Vagina (tissue), 2 donors: ENCODE data around the gene GRAP. TPM values are rescaled to one million over a fixed set of nuclear protein-coding genes. Genes with fewer than 3 reads are reported as not detected.

ENCODE experiments used
- DNase-seq, 2 donors: peaks; one replicate each; pipeline ENCODE4 v3.0.0-alpha.2; 2017; ENCODE audit errors: extremely low spot score in 2 of 2
- H3K27ac ChIP-seq: fragments of 200-600 bp; sonication (generic); one replicate; pipeline ENCODE4 v1.5.1; 2019
- H3K27me3 ChIP-seq: fragments of 200-600 bp; sonication (generic); one replicate; pipeline ENCODE4 v1.5.1; 2019
- H3K36me3 ChIP-seq, 2 donors: fragments of 200-600 bp; sonication (generic); one replicate each; pipeline ENCODE4 v1.5.1; 2017 to 2019
- H3K4me1 ChIP-seq: fragments of 200-600 bp; sonication (generic); one replicate; pipeline ENCODE4 v1.5.1; 2019
- H3K4me3 ChIP-seq, 2 donors: fragments of 200-600 bp; sonication (generic); 1 replicate in 1 of 2; 2 replicates in 1 of 2; pipeline ENCODE4 v1.5.1; 2016 to 2019
- H3K9me3 ChIP-seq: fragments of 200-600 bp; sonication (generic); one replicate; pipeline ENCODE4 v1.5.1; 2019
- POLR2A ChIP-seq, 2 donors: fragments of 450-650 bp; IDR thresholded peaks; one replicate each; pipeline ENCODE4 v1.6.1; 2017; ENCODE audit warnings: antibody characterized with exemption in 2 of 2, mild to moderate bottlenecking in 2 of 2, moderate library complexity in 2 of 2
- POLR2AphosphoS5 ChIP-seq, 2 donors: sonication (generic); formaldehyde crosslinking; IDR thresholded peaks; one replicate each; pipeline ENCODE4 v1.9.0; 2017; ENCODE audit warnings: antibody characterized with exemption in 2 of 2, mild to moderate bottlenecking in 2 of 2, low read depth in 1 of 2; ENCODE audit not compliant: insufficient read depth in 1 of 2
- intact Hi-C: fragments of 100-400 bp; cut with DNase I; formaldehyde crosslinking; loops from one replicate; pipeline ENCODE4 v1.15.1; 2023
- total RNA-seq: library from RNA; depleted of rRNA; stranded (reverse); fragments of >200 nt; gene quantifications from one replicate; pipeline ENCODE4 v1.2.3, GENCODE V29; 2016
- TF ChIP-seq, protein P1 (sequence below), 3 experiments: fragments of 450-650 bp in 2 of 3; fragments of 200-600 bp in 1 of 3; sonication (generic) in 1 of 3; IDR thresholded peaks; one replicate each; pipeline ENCODE4 v1.5.1; 2017 to 2019; ENCODE audit warnings: antibody characterized with exemption in 3 of 3, mild to moderate bottlenecking in 2 of 3, moderate library complexity in 2 of 3

The GRAP gene
- total RNA-seq, 1 donor from 2014 or later = 5.2 TPM

DNA sequence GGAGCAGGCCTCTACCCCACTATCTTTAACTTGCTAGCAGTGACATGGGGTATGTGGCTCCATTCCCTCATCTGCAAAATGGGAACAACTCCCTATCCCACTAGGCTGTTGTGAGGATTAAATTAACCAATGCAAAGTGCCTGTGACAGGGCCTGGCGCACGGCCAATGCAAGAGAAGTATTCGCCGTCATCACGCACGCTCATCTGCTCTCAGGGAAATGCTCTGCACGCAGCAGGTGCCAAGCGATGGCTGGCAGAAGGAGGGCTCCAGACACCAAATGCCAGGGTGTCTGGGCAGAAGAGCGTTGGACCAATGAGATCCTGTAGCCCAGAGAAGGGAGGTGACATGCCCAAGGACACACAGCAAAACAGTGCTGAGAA lies 59.5 kb downstream of the GRAP start:
- intact Hi-C loops = no loop called here

DNA sequence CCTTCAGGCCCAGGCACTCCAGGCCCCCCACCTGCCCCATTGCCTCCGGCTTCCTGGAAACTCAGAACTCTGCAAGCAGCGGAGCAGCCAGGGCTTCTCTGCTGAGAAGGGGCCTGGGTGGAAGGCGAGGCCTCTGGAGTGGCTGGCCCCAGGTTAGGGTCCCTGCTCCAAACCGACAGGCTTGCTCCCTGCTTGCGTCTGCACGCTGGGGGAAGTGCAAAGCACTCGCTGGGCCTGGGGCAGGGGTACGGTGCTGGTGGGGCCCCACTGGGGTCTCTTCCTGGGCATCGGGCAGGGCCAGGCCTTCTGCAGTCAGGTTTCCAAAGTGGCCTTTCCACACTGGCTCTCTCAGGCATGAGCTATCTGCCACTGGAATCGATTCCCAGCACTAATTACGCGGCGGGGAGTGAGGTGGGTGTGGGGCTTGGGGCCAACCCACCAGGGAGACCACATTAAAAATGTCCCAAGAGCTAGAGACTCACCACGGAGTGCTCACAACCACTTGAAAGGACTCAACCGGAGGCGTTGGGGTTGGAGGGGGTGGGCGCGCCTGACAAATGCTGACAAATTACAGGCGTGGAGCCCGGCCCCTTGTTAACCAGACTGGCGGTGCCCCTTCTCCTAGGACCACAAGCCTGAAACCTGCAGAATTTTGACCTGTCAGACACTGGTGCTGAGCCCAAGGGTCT lies 60.1 kb downstream of the GRAP start:
- Histone ChIP-seq H3K4me3 (no peak overlapping the region), H3K27ac (no peak overlapping the region), H3K36me3 (no peaks in the 10 kb centered on the region), H3K9me3 (no peaks in the 10 kb centered on the region), H3K27me3 (no peaks in the 10 kb centered on the region), H3K4me1 (peaks cover 59% of the 10 kb centered on the region)
- no peak for DNase-seq
- intact Hi-C loops = no loop called here
- TF ChIP-seq, protein P1, sequence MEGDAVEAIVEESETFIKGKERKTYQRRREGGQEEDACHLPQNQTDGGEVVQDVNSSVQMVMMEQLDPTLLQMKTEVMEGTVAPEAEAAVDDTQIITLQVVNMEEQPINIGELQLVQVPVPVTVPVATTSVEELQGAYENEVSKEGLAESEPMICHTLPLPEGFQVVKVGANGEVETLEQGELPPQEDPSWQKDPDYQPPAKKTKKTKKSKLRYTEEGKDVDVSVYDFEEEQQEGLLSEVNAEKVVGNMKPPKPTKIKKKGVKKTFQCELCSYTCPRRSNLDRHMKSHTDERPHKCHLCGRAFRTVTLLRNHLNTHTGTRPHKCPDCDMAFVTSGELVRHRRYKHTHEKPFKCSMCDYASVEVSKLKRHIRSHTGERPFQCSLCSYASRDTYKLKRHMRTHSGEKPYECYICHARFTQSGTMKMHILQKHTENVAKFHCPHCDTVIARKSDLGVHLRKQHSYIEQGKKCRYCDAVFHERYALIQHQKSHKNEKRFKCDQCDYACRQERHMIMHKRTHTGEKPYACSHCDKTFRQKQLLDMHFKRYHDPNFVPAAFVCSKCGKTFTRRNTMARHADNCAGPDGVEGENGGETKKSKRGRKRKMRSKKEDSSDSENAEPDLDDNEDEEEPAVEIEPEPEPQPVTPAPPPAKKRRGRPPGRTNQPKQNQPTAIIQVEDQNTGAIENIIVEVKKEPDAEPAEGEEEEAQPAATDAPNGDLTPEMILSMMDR (IDR thresholded peaks at IDR 0.05) = no peak
- no peak for TF ChIP-seq POLR2AphosphoS5 (IDR thresholded peaks at IDR 0.05; ENCODE audit: insufficient read depth in 1 of 2, low read depth in 1 of 2)
- TF ChIP-seq POLR2A (IDR thresholded peaks at IDR 0.05) = no peak

More for the DNA sequence above, 59.5 kb downstream of the GRAP start:
- TF ChIP-seq POLR2A (IDR thresholded peaks at IDR 0.05) = no peak
- TF ChIP-seq, protein P1 (IDR thresholded peaks at IDR 0.05) = no peak
- TF ChIP-seq POLR2AphosphoS5 (IDR thresholded peaks at IDR 0.05; ENCODE audit: insufficient read depth in 1 of 2, low read depth in 1 of 2) = no peak
- no peaks in the 10 kb centered on the region for H3K27me3 ChIP-seq
- H3K9me3 ChIP-seq = no peaks in the 10 kb centered on the region
- no peak for DNase-seq
- peaks cover 59% of the 10 kb centered on the region for H3K4me1 ChIP-seq
- no peaks in the 10 kb centered on the region for H3K36me3 ChIP-seq
- H3K4me3 ChIP-seq = no peak overlapping the region
- no peak overlapping the region for H3K27ac ChIP-seq

DNA sequence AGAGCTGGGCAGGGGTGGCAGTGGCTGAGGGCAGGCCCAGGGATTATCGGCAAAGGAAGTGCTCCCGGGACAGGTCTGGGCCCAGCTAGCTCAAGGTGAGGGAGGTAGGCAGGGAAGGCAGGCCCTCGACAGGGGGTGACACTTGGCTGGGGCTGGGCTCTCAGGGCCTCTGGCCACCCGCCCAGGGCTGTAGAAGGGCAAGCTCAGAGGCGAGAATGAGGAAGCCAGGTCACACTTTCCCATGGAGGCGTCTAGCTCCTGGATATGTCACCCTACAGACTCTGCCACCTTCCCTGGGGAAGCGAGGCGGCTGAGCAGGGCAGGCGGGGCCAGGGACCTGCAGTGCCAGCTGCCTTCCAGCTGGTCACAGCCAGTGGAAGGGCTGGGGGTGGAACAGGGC lies 61.3 kb downstream of the GRAP start:
- Histone ChIP-seq H3K27me3 (no peaks in the 10 kb centered on the region), H3K4me3 (no peak overlapping the region), H3K36me3 (no peaks in the 10 kb centered on the region), H3K4me1 (peaks cover 52% of the 10 kb centered on the region), H3K9me3 (no peaks in the 10 kb centered on the region), H3K27ac (no peak overlapping the region)
- intact Hi-C loops = no loop called here
- DNase-seq = no peak
- TF ChIP-seq, protein P1 (IDR thresholded peaks at IDR 0.05) = no peak
- TF ChIP-seq POLR2A (IDR thresholded peaks at IDR 0.05) (no peak), POLR2AphosphoS5 (IDR thresholded peaks at IDR 0.05; ENCODE audit: insufficient read depth in 1 of 2, low read depth in 1 of 2) (no peak)

DNA sequence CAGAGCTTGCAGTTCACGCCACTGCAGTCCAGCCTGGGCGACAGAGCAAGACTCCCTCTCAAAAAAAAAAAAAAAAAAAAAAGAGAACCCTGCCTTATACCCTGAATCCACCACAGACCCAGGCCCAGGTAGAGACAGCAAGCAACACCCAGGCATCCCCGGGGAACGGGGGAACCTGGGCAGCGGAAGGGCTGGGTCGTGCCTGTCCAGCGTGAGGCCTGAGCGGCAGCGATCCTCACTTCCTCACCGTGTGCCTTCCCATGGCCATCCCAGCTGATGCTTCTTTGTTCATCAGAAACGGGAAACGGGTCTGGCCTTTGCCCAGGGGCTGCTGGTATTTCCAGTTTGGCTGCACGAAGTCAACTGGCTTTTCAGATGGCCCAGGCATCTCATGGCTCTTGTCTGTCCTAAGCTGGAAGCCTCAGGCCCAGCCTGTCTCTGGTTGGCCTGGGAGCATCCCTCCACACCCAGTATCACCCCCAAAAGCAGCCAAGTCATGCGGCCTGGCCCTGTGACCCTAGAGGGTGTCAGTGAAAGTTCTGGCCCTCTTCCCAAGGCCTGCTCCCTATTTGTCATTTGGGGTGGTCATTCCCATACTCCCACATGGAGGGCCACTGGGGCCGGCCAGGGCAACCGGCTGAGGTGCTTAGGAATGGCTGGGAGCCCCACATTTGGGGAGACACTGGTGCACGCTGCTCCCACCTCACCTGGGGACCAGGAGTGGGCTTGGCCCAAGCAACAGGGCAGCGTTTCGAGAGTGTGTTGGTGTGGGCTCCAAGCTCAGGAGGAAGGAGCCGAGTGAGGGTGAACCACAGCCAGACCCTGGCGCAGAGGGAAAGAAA lies 62.3 kb downstream of the GRAP start:
- Histone ChIP-seq H3K27ac (no peak overlapping the region), H3K4me1 (peaks cover 42% of the 10 kb centered on the region), H3K27me3 (no peaks in the 10 kb centered on the region), H3K9me3 (no peaks in the 10 kb centered on the region), H3K36me3 (no peaks in the 10 kb centered on the region), H3K4me3 (no peak overlapping the region)
- TF ChIP-seq POLR2A (IDR thresholded peaks at IDR 0.05) (no peak), POLR2AphosphoS5 (IDR thresholded peaks at IDR 0.05; ENCODE audit: insufficient read depth in 1 of 2, low read depth in 1 of 2) (no peak)
- TF ChIP-seq, protein P1 (IDR thresholded peaks at IDR 0.05) = no peak
- intact Hi-C loops = no loop called here
- no peak for DNase-seq
